ENCODE data around the gene UROC1.

UROC1 gene

GRCh38 chr3:126476166-126477060, 41.2 kb downstream of the UROC1 start:
- no peak for DNase-seq

DNA sequence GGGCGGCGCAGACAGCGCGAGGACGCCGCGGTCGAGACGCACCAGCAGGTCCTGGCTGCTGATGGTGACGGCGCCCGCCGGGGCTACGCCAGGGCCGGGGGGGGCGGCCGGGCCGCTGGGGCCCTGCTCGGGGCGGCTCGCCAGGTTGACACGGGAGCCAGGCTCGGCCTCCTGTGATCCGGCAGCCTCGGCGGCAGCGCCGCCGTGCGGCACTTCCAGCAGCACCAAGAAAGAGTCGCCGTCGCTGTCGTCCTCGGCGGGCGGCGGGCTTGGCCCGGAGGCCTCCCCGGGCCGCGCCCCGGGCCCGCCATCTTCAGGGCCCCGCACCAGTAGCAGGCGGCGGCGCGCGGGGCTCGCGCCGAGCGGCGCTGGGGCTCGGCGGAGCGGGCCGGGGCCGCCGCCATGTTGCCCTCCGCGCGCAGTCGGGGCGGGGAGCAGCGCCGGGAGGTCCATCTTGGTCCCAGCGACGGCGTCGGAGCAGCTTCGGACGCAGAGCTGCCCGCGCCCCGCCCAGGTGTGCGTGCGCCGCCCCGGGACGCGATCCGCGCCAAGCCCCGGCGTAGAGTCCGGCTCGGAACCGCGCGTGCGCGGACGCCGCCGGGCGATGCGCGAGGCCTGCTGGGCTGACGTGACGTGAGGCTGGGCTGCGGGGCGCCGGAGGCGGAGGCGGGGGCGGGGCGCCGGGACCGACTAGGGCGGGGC, 42.0 kb downstream of the UROC1 start, which contains the start of gene ZXDC:
ZXDC (minus strand) TSS at position 479 of the 702 bp plus-strand sequence; CDS start at position 453, 26 bp downstream.
- DNase-seq = peak; percentile 93

DNA sequence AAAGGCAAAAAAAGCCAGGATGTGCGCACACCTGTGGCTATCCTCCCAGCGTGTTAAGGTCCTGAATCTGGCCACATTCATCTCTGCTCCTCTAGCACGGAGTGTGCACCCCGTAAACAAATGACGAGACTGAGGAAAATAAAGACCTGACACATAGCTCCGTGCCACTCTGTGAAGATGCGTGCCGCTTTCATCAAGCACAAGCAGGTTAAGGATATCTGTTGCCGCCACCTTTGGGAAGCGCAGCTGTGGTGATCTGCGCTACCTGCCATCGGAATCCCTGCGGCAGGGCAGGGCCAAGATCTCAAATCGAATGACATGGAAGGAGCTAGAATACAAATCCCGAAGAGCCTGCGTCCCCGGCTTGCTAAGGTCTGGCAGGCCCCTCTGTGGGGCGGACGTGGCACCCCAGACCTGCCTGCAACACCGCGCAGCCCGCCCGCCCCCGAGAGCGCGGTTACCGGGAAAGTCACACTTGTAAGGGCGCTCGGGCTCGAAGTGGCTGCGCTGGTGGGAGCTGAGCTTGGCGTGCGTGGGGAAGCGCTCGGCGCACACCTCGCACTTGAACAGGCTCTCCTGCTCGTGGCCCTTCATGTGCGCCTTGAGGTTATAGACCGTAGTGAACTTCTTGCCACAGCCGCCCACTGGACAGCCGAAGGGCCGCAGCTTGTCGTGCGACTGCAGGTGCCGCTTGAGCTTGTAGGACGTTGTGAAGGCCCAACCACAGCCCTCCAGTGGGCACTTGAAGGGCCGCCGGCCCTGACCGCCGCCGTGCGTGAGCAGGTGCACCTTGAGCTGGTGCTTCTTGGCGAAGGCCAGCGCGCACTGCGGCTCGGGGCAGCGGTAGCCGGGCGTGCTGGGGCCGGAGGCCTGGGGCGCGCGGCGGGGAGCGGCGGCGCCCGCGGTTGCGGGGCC, 42.8 kb downstream of the UROC1 start:
- DNase-seq = peak; percentile 49

- no peak for DNase-seq
These were observed 44.0 kb downstream of the UROC1 start for GRCh38 chr3:126473292-126474168.

DNA sequence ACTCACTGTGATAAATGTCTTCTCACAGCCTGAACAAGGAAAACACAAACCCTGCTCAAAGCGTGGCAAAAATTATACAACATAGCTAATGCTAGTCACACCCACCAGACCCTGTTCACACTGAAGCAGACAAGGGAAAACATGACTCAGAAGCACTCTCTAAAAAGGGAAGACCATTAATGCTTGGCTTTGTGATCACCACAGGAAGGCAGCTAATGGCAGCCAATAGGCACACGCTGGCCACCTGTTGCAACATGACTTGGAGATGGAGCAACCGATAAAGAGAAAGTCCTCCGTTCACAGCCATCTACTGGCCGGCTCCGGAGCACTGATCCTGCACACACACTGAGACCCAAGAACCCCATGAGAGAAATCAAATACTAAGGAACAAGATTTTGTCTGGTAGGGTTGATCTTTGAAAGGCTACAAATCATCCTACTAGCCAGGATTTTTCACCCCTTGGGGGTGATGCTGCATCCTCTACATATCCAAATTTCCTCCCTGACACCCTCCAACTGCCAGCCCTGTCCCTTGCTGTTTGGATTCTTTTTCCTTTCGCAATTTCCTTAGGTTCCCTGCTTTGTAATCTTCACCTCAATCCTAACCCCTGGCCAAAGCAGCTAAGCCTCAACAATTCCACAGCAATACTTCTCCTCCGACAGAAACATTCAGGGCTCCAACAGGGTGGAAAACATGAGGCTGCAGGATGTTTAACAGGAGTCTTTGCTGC, 45.1 kb downstream of the UROC1 start:
- no peak for DNase-seq

DNA sequence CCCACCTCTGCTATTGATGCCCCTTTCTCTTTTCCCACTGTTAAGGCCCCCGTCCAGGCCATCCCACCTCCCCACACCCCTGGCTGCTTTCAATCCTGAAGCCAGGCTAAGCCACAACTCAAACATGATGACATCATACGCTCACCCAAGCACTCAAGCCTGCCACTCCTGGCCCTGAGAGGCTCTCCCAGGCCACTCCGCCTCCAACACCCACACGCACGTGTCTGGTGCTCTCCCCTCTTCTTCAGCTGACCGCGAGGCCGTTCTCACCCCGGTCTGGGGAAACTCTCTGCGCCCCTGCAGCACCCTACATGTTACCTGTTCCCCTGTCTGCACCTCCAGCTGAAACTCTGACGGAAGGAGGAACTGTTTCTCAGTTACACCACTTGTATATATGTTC, 48.1 kb downstream of the UROC1 start:
- no peak for DNase-seq

DNA sequence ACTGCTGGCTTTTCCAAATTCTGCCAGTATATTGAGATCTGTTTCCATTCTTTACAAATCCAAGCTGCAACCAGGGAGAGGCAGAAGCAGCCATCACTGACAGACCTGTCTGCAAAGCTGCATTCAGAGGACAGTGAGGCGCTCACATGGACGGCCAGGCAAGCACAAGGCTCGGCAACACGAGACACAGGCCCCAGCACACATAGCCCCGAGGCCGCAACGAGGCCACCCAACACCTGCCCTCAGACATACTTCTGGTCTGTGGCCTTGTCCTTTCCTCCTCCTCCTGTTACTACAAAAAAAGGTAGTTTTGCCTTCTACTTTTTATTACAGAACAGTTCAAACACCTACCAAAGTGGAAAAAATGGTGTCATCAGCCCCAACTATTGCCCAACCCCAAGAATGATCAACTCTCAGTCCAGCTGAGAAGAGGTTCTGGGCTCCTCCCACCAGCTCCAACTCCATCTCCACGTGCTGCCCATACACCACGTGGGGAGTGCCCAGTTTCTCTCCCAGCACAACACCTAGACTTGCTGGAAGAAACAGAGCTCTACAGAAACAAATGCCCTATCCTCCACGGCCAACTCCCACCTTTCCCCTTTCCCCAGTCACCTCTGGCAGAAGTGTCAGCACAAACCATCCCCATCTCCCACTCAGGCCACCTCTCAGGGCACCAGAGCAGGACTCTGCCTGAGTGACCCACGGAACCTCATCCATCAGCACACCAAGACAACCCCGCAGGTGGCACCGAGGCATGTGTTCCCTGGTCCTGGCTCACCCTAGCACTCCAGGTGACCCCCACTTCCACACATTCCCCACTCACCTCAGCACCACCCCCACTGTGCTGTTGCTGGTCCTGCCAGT, 49.3 kb downstream of the UROC1 start:
- no peak for DNase-seq

DNA sequence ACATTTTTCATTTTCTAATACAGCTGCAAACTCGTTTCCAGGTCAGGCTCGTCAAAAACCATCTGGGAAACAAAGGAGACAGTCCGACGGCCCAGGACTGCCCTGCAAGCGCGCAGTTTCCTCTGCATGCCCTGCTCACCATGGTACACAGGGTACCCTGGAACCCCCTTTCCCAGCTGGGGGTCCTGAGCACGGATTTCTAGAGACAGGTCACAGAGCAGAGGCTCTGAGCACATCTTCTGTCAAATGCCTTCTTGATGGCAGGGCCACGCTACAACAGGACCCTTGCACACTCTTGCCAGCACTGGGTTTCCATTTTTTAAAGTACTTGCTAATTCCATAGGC, 50.0 kb downstream of the UROC1 start:
- DNase-seq = no peak

DNA sequence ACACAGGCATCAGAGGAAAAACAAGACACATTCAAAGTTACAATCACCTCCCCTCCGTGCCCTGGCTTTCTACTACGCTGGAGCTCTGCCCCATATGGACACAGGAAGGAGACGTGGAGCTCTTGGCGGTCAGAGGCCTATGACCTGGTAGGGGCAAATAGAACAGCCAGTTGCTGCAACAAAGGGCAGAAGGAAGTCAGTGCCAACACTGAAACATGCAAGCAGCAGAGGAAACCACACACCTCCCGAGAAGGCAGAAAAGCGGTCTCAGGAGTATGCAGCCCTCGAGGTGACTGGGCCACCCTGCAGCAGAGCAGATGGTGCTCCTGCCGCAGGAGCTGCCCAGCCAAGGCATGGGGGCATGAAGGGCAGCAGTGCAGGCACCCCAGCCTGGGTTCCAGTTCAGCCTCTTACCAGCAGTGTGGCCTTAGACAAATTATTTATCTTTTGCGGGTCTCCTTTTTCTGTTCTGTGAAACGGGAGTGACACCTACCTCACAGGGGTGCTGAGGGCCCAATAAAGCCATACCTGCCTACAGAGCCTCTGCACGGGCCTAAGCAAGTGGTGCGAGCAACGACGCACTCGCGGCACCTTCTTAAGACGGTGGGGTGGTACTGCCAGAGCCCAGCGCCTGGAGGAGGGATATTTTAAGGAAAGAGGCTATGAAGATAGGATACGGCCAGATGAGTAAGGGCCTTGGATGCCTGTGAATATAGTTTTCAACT, 50.5 kb downstream of the UROC1 start:
- DNase-seq = no peak

DNA sequence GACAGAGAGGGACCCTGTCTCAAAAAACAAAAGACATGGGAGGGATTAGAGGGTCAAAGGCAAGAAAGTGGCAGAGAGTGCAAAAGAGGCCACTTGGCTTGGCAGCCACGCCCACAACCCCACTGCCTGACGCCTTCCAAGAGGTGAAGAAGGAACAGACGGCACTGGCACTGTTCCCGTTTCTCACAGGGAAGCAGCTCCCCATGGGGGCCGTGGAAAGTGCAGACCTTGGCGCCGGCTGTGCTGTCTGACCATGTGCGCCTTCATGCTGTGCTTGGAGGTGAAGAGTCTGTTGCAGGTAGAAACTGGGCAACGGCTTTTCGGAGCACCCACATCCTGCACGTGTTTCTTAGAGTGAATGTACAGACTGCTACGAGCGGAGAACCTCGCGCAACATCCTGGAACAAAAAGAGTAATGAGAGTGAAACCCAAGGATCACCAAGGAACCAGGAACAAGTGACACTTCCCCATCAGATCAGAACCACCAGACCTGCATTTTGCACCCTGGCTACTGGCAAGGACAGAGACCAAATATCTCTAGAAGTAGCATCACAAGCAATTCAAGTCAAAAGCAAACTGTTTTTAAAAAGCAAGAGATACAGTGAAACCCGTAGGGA, 51.5 kb downstream of the UROC1 start:
- DNase-seq = no peak

- DNase-seq = no peak
These were observed 52.6 kb downstream of the UROC1 start for GRCh38 chr3:126464997-126465396.

DNA sequence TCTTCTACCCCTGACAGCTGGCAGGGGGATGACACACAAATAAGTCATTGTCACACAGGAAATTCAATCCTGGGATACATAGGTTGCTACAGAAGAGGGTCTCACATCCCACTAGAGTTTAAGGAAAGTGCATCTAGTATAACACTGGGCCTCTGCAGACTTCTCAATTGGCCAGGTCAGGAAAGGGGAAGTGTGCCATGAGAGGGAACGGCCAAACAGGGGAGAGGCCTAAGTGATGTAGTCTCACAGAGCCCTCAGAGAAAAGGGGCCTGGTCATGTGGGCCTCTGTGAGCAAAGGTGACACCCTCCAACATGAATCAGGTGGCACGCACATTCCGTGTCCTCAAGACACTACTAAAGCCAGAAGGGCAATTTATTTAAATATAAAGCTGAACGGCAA, 53.1 kb downstream of the UROC1 start:
- DNase-seq = no peak

DNA sequence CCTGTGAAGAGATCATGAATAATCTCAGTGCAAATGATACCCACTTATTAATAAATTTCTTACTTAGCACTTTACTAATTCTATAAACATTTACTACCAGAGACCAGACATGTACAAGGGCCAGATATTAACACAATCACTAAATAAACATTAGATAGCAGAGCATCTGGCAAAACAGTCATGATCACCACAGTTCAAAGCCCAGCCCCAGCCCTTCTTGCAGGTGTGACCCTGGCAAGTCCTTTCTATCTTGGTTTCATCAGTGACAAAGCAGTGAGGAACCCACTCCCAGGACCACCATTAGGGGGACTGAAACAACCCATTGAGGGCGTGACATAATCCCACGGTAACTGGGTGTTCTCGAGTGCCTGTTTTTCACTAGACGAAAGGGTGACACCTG, 53.5 kb downstream of the UROC1 start:
- no peak for DNase-seq

DNA sequence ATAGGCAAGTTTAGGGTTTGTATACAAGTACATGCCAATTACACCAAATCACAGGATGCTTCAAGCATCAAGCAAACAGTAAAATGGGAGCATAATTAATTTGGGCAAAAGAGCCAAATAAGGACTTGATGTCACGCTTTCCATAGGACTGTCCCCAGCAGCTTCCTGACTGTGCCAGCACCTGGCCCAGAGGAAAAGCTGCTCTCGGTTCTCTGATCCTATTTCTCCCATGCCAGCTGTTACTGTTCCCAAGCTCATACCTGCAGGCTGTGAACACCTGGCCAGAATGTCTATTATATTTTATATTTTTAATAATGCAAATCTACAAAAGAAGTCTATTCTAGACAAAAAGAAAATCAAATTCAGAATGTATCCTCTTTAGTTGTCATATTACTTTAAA, 54.1 kb downstream of the UROC1 start:
- no peak for DNase-seq

DNA sequence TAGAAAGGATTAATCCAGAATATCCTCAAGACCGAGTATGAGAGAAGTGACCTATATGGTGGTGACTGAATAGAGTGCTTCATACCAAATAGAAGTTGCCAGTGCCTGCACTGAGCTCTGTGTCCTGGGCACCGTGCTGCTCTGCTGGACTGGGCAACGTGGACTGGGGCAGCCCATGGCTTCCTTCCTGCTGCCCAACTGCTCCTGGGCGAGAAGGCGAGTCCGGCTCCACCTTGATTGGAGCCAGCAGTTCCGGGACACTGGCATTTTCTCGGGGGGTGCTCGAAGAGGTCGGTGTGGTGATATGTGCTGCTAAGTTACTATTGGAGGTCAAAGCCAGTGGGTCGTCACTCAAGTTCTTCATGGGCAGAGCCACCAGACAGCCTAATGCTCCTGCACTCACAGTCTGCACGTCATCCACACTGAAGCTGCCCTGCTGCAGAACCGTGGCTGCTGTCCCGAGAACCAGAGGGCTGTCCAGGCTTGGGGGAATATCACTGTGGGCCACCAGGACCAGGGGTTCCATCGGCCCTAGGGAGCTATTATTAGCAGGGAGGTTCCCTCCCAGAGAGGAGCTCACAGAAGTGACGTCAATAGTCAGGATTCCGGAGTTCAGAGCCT, 56.0 kb downstream of the UROC1 start:
- DNase-seq = no peak

- no peak for DNase-seq
These were observed 57.2 kb downstream of the UROC1 start for GRCh38 chr3:126460381-126460780.

DNA sequence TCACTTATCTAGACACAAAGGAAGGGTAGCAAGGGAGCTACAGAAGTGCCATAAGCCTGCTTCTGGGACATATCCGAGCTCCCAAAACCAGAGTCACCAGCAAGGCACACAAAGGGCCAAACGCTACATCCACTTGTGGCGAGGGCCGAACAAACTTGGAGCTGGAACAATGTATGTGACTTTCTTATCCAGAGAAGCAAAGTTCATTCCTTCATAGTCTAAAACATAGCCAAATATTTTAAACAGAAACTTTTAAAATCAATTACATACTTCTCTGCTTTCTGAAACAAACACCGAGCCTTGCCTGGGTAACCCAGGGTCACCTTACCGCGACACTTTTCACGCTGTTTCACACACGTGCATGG, 57.8 kb downstream of the UROC1 start:
- DNase-seq = no peak

DNA sequence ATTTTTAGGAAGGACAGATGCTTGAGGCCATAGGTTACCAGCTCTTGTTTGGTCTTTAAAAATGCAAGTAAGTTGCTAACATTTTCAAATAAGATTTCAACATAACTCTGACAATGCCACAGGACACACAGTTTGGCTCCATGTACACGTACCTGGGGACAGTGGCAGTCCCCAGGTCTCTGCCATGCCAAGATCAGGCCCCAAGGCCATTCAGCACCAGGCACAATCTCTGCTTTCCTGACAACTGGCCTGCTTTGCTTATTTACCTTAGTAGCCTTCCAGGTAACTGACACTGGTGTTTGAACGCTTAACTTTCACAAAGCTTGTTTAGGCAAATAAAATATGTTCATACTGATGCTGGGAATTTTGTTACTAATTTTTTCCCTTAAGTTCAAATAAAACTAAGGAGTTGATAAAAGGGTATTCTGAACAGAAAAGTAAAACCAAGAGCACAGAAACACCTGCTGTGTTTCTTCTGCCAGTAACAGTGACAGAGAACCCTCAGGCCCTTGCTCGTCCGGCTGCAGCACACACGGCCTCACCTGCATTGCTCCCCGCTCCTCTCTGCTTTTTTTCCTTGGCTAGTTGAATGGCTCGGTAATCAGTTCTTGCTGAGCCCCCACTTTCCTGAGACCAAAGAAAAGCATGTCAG, 58.3 kb downstream of the UROC1 start:
- no peak for DNase-seq
